Measurements from ENCODE around the gene PCGF2. TPM values are rescaled to one million over a fixed set of nuclear protein-coding genes. Genes with fewer than 3 reads are reported as not detected.
A peak's percentile ranks its signal among the peaks of the same experiment; 100 is the strongest.

The PCGF2 gene
- total and polyA plus RNA-seq, 9 of the 15 experiments (the other 6 are each of a cell fraction or from before 2014, with no cell fraction given): 1.3 to 33.4 (median 7.0) TPM

GRCh38 chr17:38729368-38729885, 18.7 kb downstream of the PCGF2 start:
- BruUV-seq (replicated peaks): no TSS peak
- intact Hi-C loops (cut with micrococcal nuclease) (no loop called here), in situ Hi-C loops (cut with MboI) (no loop called here)
- Histone ChIP-seq H3K4me1 (replicated peaks in 1 of 2; ENCODE audit: control insufficient read depth in 2 of 2, insufficient read depth in 2 of 2, low read length in 2 of 2) (peaks cover 48 to 81% of the 10 kb centered on the region in 2 experiments), H3K79me2 (ENCODE audit: control insufficient read depth, insufficient read depth, low read length) (peaks cover 24% of the 10 kb centered on the region), H3K9ac (ENCODE audit: insufficient read depth in 1 of 2, low read depth in 2 of 2, low read length in 2 of 2) (peak overlapping the region; percentile 70 to 95; a peak in 3 of 4 replicates), H3K36me3 (ENCODE audit: control insufficient read depth, insufficient read depth, low read length) (peaks cover 39% of the 10 kb centered on the region; the same call in 2 of the 3 replicates), H3K4me3 (peak overlapping the region; percentile 55), H3K9me3 (replicated peaks; ENCODE audit: control insufficient read depth, insufficient read depth, low read depth, low read length) (no peaks in the 10 kb centered on the region), H4K20me1 (replicated peaks; ENCODE audit: control insufficient read depth, insufficient read depth, low read length) (no peaks in the 10 kb centered on the region), H3K27ac (ENCODE audit: extremely low read depth, low read depth, low read length) (peak overlapping the region; percentile 72; the same call in 2 of the 3 replicates), H2AFZ (ENCODE audit: low read depth, low read length) (peak overlapping the region; percentile 89), H3K27me3 (ENCODE audit: control insufficient read depth in 2 of 2, insufficient read depth in 2 of 2, low read length in 2 of 2) (no peaks in the 10 kb centered on the region), H3K4me2 (ENCODE audit: insufficient read depth, low read length) (peak overlapping the region; percentile 82), H3K9me1 (ENCODE audit: control insufficient read depth, insufficient read depth, low read length) (peaks cover 3% of the 10 kb centered on the region)
- ChIA-PET POLR2A (interaction anchor here (0.5 to 2.4 kb wide), 6 partner anchors 11 to 140 kb away, joined by 4 to 13 read pairs (median 6); partner anchors contain the start of genes LASP1 and MLLT6), CTCF (ENCODE audit: low intra/inter-chr PET ratio) (interaction anchor here (0.9 to 1.7 kb wide), 2 partner anchors 28 to 53 kb away, joined by 3 read pairs; no protein-coding TSS in a partner anchor)
- no peak for DNase-seq (ENCODE audit: extremely low read depth in 1 of 4, low spot score in 3 of 4)
- no peak for FAIRE-seq
- 38% methylated on average over 13 of the region's 14 CpGs for WGBS (ENCODE audit: insufficient coverage, low coverage, missing lambda C conversion rate)
- ATAC-seq: no peak
- TF ChIP-seq EGR1 (conservative IDR thresholded peaks at IDR 0.05) (peak; percentile 88), MTA3 (IDR thresholded peaks at IDR 0.05; ENCODE audit: borderline replicate concordance) (no peak), GATA2 (CRISPR knock-in tag; IDR thresholded peaks at IDR 0.05) (no peak), ZNF274 (IDR thresholded peaks at IDR 0.05; ENCODE audit: borderline replicate concordance, low read depth, low read length) (no peak), SUPT5H (IDR thresholded peaks at IDR 0.05) (0 out of 2 replicates have a peak, but pooled peaks have one; percentile 11), FOXM1 (IDR thresholded peaks at IDR 0.05; ENCODE audit: low read depth) (no peak), FOXM1 (CRISPR knock-in tag; IDR thresholded peaks at IDR 0.05; ENCODE audit: low read depth) (no peak), NFRKB (IDR thresholded peaks at IDR 0.05; ENCODE audit: low read depth) (no peak), ZNF146 (CRISPR knock-in tag; IDR thresholded peaks at IDR 0.05; ENCODE audit: unreplicated experiment) (no peak), TBL1XR1 (IDR thresholded peaks at IDR 0.05; ENCODE audit: low read length in 2 of 2) (no peak), RHOXF2B (CRISPR knock-in tag; conservative IDR thresholded peaks at IDR 0.05) (no peak), LARP7 (IDR thresholded peaks at IDR 0.05) (no peak), FOXA1 (IDR thresholded peaks at IDR 0.05; ENCODE audit: borderline replicate concordance) (no peak)
- TF ChIP-seq, protein P1, sequence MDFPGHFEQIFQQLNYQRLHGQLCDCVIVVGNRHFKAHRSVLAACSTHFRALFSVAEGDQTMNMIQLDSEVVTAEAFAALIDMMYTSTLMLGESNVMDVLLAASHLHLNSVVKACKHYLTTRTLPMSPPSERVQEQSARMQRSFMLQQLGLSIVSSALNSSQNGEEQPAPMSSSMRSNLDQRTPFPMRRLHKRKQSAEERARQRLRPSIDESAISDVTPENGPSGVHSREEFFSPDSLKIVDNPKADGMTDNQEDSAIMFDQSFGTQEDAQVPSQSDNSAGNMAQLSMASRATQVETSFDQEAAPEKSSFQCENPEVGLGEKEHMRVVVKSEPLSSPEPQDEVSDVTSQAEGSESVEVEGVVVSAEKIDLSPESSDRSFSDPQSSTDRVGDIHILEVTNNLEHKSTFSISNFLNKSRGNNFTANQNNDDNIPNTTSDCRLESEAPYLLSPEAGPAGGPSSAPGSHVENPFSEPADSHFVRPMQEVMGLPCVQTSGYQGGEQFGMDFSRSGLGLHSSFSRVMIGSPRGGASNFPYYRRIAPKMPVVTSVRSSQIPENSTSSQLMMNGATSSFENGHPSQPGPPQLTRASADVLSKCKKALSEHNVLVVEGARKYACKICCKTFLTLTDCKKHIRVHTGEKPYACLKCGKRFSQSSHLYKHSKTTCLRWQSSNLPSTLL (IDR thresholded peaks at IDR 0.05): no peak
- TF ChIP-seq, protein P2, sequence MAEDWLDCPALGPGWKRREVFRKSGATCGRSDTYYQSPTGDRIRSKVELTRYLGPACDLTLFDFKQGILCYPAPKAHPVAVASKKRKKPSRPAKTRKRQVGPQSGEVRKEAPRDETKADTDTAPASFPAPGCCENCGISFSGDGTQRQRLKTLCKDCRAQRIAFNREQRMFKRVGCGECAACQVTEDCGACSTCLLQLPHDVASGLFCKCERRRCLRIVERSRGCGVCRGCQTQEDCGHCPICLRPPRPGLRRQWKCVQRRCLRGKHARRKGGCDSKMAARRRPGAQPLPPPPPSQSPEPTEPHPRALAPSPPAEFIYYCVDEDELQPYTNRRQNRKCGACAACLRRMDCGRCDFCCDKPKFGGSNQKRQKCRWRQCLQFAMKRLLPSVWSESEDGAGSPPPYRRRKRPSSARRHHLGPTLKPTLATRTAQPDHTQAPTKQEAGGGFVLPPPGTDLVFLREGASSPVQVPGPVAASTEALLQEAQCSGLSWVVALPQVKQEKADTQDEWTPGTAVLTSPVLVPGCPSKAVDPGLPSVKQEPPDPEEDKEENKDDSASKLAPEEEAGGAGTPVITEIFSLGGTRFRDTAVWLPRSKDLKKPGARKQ (CRISPR knock-in tag; IDR thresholded peaks at IDR 0.05): peak; percentile 72; the same call in 1 of the 2 replicates

Data from K562 (cell line).